CD4-positive, alpha-beta T cell treated with Interleukin-12 subunit alpha and Interleukin-12 subunit beta, for 1 hour (primary cell): Measurements from ENCODE around the gene SCMH1.

ENCODE experiments used
- DNase-seq: peaks from one replicate; pipeline ENCODE4 v3.0.0-alpha.2; 2020

Gene SCMH1

GRCh38 chr1:41078193-41078592 is 163.9 kb downstream of the SCMH1 start:
- DNase-seq: no peak

GRCh38 chr1:41073971-41074370 is 168.1 kb downstream of the SCMH1 start:
- DNase-seq: no peak

GRCh38 chr1:41072051-41072450 is 170.1 kb downstream of the SCMH1 start:
- no peak for DNase-seq

GRCh38 chr1:41056907-41057306 is 185.2 kb downstream of the SCMH1 start:
- no peak for DNase-seq

GRCh38 chr1:41053316-41053715 is 188.8 kb downstream of the SCMH1 start:
- DNase-seq: no peak

GRCh38 chr1:41051022-41051421 is 191.1 kb downstream of the SCMH1 start:
- no peak for DNase-seq

- DNase-seq: no peak
Measured at GRCh38 chr1:41048540-41048939, 193.6 kb downstream of the SCMH1 start.

GRCh38 chr1:41046347-41046775 is 195.7 kb downstream of the SCMH1 start:
- DNase-seq: no peak

GRCh38 chr1:41045740-41046139 is 196.4 kb downstream of the SCMH1 start:
- DNase-seq: no peak

- DNase-seq: no peak
Measured at GRCh38 chr1:41044187-41044586, 197.9 kb downstream of the SCMH1 start.

GRCh38 chr1:41041614-41042270 is 200.4 kb downstream of the SCMH1 start:
- DNase-seq: no peak

GRCh38 chr1:41038110-41038509 is 204.0 kb downstream of the SCMH1 start:
- DNase-seq: no peak

- no peak for DNase-seq
Measured at GRCh38 chr1:41037116-41037903, 204.8 kb downstream of the SCMH1 start.

- DNase-seq: no peak
Measured at GRCh38 chr1:41033272-41033671, 208.8 kb downstream of the SCMH1 start.

GRCh38 chr1:41032147-41032546 is 210.0 kb downstream of the SCMH1 start:
- DNase-seq: no peak

GRCh38 chr1:41030872-41031616 is 211.1 kb downstream of the SCMH1 start:
- no peak for DNase-seq

- DNase-seq: no peak
Measured at GRCh38 chr1:41028034-41028642, 214.0 kb downstream of the SCMH1 start.

- DNase-seq: no peak
Measured at GRCh38 chr1:41025979-41026819, 215.9 kb downstream of the SCMH1 start.

GRCh38 chr1:41024953-41025352 is 217.2 kb downstream of the SCMH1 start:
- DNase-seq: no peak

GRCh38 chr1:41023279-41023990 is 218.7 kb downstream of the SCMH1 start:
- no peak for DNase-seq

- DNase-seq: no peak
Measured at GRCh38 chr1:41022424-41022823, 219.7 kb downstream of the SCMH1 start.
